Left kidney (tissue), 2 donors: ENCODE data around the gene ALDOB. TPM values are rescaled to one million over a fixed set of nuclear protein-coding genes. Genes with fewer than 3 reads are reported as not detected.

Experiments used
- DNase-seq: peaks from one replicate; pipeline ENCODE4 v3.0.0-alpha.2; 2013
- polyA plus RNA-seq: library from polyadenylated mRNA; unstranded; fragments of 120-200 nt; gene quantifications from one replicate; pipeline ENCODE4 v1.2.1, GENCODE V29; 2013; ENCODE audit not compliant: insufficient read length

The ALDOB gene
- polyA plus RNA-seq, 1 donor, result 693 TPM

DNA sequence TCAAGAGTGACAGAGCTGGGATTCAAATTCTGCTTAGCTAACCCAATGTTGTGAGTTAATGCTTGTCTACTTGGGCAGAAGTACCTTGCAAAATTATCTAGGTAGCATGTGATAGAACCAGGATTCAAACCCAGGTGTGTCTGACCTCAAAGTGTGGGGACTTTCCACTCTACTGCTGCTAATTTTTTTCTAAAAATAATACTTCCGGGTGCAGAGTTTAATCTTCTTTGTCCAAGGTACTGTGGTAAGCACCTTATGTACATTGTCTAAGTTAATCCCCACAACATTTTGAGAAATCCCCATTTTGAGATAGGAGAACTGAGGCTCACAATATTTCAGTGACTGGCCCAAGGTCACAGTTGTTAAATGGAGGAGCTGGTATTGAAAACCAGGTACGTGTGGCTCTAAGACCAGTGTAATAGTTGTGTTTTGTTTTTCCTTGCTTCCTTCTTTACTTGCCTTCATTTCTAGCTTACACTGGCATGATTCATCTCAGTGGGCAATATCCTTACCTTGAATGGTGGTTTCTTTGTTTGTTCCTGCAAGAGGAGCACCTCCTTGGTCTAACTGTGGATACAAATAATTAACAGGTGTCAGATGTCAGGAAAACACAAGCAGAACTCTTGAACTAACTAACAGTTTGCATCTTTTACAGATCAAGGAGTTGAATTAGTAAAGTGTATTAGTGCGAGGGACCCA, 7.5 kb downstream of the ALDOB start:
- no peak for DNase-seq

DNA sequence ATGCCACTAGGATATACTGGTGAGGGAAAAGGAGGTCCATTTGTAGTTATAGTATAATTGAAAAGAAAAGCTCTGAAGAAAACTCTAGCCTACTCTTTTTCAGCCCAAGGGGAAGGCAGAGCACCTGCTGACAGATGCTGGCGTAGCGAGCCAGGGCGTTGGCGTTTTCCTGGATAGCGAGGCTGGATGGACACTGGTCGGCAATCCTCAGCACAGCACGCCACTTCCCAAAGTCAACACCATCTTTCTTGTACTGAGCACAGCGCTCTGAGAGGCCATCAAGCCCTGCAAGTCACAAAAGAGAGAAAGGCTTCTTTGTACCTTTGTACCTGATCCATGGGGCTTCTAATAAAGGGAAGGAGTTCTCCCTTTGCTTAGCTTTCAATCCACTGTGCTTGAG, 8.2 kb downstream of the ALDOB start:
- no peak for DNase-seq

DNA sequence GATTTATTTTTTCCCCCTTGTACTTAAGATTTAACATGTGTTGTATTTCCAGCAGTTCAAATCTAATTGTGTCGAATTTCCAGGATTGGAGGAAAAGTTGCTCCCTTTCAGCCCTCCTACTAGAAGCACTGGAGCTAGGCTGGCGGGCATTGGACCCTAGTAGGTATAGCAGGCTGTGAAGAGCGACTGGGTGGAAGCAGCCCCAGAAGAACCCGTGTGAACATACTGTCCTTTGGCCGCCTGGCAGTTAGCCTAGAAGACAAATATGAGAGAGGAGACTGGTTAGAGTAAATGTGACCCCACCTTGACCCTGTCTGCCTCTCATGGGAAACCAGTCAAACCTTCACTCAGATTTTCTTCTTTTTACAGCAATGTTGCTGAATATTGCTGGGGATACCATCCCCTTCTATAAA, 13.9 kb downstream of the ALDOB start:
- no peak for DNase-seq

DNA sequence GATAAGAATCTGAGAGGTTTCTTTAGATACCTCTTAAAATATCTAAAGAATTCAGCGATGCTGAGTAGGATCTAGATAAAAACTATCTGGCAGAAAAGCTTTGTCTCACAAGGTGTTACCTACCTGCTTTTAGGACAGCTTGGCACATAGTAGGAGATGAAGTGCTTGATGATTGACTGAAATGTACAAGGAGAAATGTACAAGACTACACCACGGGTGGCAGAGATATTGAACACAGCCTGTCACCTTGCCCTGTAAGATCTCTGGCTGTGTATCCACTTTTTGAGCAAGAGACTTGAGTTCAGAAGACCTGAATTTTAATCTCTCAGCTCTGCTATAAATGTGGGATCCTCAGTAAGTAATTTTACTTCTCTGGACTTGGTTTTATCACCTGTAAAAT, 15.7 kb downstream of the ALDOB start:
- DNase-seq, result no peak

DNA sequence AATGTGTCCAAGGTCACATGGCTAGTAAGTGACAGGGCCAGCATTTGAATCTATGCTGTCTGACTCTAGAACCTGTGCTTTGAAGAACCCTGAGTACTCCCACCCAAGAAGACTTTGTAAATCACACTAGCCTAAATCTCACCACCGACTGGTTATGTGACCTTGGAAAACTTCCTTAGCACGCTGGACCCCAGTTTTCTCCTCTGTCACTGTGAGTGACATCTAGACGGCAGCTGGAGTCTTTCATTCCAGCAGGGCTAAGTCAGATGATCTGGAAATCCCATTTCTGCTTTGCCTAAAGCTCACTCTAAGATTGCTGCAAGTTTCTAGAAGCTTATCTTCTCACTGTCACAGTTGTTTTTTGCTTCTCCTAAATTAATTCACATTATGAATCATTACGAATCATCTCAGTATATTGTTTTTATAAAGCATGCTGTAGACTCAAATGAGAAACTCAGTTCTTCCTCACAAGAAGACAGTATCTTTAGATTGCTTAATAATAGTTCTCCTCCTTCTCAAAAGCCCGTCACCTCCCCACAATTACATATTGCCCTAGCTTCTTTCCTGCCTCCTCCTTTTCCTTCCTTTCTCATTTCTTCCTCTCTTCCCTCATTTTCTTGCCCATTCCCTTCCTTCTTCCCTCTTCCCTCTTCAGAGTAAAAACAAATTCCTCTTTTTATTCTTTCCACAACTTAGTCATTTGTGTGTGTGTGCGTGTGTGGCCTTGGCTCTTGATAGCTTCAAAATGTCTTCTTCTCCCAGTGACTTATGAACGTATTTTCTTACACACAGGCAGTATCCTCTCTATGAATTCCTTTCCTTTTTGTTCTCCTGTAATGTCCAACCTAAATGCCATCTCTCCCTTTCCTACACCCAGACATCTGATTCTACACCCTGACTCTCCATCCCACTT, 16.8 kb downstream of the ALDOB start:
- DNase-seq, result no peak

DNA sequence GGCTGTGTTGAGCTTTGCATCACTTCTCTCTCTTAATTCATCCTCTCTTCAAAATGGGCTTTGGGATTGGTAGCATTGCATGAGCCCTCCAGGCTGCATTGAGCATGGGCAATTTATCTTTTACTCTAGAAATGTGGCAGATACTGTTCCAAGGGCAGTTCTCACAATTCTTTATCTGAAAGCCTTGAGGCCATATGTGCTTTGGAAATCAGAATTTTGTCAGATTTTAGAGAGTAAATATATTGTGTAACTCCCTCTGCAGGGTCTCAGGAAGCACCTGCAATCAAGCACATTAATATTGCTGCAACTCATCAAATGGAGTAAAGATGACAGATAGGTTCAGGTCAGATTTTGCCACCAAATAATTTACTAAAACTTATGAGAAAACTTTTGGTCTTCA, 17.6 kb downstream of the ALDOB start:
- DNase-seq, result no peak

DNA sequence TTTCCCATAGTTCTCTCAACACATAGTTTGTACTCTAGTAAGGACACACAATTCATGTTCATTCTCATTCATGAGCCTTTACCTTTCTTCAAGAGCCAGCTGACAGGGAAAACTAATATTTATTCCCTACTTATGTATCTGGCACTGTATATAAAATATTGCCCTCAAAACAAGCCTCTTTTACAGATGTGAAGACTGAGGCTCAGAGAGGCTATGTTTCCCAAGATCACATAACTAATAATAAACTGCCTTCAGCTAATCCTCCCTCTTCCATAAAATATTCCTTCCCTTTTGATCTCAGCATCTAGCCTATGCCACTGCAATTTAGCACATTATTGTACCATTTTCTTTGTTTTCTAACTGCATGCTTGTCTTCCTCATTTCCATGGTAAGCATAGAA, 18.2 kb downstream of the ALDOB start:
- DNase-seq, result no peak

DNA sequence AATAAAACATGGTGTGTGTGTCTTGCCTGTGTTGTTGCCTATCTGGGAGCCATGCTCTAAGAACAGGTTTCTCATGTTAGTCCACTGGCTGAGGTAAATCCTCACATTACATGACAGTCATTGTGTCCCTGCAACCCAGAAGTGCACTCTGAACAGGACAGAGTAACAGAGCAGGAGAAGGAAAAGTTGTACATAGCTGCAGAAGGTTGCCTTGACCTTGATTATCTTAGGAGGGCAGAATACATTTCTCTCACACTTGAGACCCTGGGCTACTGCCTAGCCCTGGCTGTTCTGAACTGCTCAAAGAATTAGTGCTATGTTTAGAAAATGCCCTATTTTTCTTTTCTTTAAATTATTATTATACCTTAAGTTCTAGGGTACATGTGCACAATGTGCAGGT, 20.0 kb downstream of the ALDOB start:
- no peak for DNase-seq

DNA sequence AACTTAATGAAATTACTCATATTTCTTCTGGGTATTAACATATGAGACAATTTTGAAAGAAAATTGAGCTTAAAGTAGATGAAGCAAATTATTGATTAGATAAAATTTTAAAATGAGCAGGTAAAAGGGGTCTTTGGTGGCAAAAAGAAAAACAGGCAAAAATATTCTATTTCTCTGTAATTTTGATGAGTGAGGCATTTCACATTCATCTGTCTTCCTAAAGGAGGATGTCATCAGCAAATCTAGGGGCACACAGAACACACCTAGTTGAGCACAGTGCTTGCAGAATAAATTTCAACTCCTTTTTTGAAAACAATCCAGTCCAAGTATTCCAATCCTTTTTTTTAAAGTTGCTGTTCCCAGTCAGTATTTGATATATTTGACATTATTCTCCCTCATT, 20.7 kb downstream of the ALDOB start:
- no peak for DNase-seq

DNA sequence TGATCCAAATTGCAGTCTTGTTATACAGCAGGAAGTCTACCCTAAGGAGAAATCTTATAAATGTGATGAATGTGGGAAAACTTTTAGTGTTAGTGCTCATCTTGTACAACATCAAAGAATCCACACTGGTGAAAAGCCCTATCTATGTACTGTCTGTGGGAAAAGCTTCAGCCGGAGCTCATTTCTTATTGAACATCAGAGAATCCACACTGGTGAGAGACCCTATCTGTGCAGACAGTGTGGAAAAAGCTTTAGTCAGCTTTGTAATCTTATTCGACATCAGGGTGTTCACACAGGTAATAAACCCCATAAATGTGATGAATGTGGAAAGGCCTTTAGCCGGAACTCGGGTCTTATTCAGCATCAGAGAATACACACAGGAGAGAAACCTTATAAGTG, 26.5 kb downstream of the ALDOB start:
- DNase-seq, result no peak

DNA sequence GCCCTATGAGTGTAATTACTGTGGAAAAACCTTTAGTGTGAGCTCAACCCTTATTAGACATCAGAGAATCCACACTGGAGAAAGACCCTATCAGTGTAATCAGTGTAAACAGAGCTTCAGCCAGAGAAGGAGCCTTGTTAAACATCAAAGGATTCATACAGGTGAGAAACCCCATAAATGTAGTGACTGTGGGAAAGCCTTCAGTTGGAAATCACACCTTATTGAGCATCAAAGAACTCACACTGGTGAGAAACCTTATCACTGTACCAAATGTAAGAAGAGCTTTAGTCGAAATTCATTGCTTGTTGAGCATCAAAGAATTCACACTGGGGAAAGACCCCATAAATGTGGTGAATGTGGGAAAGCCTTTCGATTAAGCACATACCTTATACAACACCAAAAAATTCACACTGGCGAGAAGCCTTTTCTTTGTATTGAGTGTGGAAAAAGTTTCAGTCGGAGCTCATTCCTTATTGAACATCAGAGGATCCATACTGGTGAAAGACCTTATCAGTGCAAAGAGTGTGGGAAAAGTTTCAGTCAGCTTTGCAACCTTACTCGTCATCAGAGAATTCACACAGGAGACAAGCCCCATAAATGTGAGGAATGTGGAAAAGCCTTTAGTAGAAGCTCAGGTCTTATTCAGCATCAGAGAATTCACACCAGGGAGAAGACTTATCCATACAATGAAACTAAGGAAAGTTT, 27.0 kb downstream of the ALDOB start:
- DNase-seq, result no peak

DNA sequence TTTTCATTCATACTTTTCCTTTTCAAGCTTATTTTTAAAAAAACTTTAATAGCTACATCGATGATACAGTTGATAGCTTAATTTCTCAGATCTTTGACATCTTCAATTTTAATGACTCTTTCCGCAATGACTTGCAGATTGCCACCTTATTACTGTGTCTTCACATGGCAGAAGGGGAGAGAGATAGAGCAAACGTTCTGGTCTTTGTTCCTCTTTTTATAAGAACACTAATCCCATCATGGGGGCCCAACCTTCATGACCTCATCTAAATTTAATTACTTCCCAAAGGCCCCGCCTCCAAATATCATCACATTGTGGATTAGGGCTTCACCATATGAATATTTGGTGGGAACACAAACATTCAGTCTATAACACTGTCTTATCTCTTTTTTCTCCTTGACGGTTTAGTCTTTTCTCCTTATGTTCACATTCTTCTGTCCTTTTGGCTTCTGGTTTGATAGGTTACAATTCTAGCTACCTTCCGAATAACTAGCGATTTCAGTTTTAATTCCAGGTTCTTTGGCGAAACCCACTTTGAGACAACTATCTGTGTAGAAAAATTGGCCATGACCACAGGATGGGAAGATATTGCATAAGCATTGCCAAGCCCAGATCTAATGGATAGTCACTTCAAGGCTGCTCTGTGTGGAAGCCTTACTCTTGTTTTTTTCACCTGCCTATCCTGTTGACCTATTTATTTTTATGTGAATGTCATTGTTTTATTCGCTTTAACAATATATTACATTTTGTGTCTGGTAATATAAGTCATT, 31.9 kb downstream of the ALDOB start:
- DNase-seq, result no peak

DNA sequence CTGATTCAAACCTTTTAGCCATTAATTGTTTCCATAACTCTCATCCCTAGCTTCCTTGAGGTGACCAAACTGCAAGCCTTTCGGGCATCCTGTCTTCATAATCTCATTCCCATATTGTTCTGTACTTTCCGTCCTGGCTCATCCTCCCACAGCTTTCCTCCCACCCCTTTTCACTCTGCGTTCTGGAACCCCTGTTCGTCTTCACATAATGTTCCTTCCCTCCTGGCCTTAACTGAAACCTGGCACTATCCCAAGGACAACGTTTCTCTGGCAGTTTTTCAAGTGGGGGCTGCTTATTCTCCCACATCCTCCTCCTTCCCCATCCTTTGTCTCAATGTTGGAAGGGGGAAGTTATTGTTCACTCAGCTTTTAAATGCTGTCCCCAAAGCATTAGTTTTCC, 35.5 kb downstream of the ALDOB start:
- DNase-seq, result no peak

DNA sequence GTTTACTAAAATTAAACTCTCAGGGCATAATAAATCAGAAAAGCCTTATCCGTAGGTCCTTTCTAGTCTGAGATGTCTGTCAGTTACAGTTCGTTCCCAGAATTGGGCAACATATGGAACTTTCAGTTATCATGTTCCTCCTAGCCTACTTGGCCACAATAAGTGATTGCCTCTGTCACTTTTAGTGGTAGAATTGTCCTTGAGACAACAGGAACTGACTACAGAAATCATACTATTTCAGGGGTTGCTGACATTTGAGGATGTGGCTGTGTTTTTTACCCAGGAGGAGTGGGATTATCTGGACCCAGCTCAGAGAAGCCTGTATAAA, 36.0 kb downstream of the ALDOB start:
- DNase-seq, result no peak

DNA sequence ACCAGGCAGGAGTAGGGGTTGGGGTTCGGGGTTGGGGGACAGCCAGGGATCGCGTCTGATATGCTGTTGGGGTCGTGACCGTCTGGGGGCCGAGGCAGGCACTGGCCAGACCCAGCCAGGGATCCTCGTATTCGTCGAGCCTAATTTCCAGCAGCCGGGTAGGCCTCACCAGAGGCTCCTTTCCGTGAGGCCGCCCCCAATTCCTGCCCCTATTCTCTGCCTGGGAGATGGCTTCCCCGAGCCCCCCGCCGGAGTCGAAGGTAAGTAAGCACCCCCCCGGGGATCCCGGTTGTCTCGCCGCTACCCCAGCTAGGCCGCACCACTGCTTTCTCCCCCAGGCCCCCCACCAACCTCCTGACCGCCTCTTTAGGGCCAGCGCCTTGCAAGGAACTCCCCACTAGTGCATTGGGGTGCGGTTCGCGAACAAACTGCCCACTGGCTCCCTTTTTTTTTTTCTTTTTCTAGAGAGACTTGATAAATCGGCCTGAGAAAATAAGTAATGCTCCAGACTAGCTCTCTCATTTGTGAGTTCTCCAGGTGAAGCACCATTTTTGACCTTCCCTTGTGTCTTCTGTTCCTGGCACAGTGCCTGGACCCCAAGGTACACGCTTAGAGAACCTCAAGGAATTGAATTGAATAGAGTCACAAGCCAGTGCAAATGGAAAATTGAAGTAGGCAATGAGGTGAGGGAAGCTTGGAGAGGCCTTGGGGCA, 36.5 kb downstream of the ALDOB start:
- peak; percentile 34 for DNase-seq

DNA sequence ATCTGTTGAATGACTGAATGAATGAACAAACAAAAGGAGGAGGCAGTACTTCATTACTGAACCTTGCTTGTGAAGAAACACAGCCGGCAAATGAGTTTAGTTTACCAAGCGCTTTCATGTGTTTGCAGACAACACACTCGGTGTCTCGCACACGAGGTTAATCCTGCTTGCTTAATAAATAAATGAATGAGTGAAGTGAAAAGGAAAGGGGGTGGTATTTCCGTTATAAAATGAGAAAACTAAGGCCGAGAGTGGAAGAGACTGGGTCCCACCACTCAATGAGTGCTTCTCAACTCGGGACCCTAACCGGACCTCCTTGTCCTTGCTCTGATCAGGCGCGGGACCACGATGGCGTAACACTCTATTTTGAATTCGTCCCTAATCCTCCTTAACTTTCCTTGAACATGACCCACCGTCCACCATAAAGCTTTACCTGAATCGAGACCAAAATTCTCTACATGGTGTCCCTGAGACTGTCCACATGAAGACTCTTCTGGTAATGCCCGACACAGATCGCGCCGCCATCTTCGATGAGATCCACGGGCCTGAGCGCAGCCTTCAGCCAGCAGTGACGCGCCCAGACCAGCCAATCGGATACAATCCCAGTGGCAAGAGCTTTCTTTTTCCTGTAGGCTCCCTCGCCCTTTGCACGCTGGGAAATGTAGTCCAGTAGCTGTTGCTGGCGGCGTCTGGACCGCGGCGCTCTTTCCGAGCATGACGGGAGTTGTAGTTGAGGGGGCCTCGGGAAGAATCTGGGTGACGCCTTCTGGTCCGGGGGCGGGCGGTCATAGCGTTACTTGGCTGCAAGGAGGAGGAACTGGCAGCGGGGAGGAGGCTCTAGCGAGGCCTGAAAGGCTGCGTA, 37.3 kb downstream of the ALDOB start, which contains the start of the genes MRPL50 and ZNF189:
MRPL50 (minus strand) TSS at position 551 of the 862 bp plus-strand sequence; CDS start at position 525, 26 bp downstream.
ZNF189 (plus strand) TSS at position 784 of the 862 bp plus-strand sequence. CDS start 306 bp downstream, outside the sequence.
- peak; percentile 99 for DNase-seq

DNA sequence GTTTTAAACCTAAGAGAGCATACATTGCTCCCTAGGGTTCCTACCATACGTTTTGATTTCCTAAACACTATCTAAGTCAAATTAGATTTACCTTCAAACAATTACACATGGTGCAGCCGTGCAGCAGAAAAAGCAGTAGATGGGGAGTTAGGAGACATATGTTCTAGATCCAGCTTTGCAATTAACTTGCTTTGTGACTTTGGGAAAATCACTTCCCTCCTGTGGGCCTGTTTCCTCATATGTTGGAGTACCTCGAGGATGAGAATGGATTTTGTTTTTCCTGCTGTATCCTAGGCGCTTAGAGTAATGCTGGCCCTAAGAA, 37.9 kb downstream of the ALDOB start:
- DNase-seq, result no peak

DNA sequence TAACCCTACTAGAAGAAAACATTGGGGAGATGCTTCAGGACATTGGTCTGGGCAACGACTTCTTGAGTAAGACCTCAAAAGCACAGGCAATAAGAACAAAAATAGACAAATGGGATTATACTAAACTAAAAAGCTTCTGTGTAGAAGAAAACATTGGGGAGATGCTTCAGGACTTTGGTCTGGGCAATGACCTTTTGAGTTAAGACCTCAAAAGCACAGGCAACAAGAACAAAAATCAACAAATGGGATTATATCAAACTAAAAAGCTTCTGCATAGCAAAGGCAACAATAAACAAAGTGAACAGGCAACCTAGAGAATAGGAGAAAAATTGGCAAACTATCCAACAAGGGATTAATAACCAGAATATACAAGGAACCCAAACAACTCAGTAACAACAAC, 40.9 kb downstream of the ALDOB start:
- no peak for DNase-seq

DNA sequence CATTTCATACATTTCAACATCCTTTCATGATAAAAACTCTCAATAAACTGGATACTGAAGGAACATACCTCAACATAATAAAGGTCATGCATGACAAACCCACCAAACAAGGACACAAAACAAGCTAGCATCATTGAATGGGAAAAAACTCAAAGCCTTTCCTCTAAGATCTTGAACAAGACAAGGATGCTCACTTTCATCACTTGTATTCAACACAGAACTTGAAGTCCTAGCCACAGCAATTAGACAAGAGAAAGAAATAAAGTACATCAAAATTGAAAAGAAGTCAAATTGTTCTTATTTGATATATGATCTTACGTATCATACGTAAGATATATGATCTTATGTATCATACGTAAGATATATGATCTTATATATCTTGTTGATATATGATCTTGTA, 42.4 kb downstream of the ALDOB start:
- no peak for DNase-seq

DNA sequence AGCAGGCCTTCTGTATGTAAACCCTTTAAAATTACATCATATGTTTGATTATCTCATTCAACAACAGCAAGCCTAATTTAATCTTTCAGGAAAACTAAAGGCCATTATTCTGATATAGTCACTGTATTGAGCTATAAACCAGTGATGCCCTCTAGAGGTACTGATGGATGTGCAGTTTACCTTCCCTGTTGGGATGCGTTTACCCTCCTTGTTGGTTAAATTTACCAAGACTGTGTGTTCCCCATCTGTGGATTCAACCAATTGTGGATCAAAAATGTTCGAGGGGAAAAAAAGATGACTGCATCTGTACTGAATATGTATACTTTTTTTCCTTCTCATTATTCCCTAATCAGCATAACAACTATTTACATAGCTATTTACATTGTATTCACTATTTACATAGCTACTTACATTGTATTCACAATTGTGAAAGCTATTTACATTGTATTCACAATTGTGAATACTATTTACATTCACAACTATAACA, 47.0 kb downstream of the ALDOB start:
- no peak for DNase-seq
